ENCODE data around the gene EMSY. TPM values are rescaled to one million over a fixed set of nuclear protein-coding genes. Genes with fewer than 3 reads are reported as not detected.
A peak's percentile ranks its signal among the peaks of the same experiment; 100 is the strongest.

Gene EMSY
- total and polyA plus RNA-seq, 2 of the 13 experiments (the other 11 are each of a cell fraction or from before 2014, with no cell fraction given): 11.6 to 18.5 TPM

DNA sequence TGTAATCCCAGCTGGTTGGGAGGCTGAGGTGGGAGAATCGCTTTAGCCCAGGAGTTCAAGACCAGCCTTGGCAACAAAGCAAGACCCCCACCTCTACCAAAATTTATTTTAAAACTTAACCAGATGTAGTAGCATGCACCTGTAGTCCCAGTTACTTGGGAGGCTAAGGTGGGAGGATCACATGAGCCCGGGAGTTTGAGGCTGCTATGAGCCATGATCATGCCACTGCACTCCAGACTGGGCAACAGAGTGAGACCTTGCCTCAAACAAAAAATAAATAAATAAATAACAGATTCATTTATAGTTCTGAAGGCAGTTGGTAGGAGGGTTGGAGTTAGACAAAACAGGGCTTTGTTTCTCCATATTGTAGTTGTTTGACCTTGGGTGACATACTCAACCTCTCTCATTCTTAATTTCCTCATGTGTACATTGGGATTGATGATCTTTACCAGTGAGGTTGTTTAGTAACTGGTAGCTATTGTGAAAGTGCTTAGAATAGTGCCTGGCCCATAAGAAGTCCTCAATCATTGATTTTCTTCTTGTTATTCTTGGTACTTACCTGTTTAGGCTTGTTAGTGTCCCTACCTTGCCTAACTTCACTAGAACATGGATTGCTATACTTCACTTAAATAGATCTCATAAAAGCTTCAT is 79.1 kb downstream of the EMSY start (continued):
- TF ChIP-seq, protein P1, sequence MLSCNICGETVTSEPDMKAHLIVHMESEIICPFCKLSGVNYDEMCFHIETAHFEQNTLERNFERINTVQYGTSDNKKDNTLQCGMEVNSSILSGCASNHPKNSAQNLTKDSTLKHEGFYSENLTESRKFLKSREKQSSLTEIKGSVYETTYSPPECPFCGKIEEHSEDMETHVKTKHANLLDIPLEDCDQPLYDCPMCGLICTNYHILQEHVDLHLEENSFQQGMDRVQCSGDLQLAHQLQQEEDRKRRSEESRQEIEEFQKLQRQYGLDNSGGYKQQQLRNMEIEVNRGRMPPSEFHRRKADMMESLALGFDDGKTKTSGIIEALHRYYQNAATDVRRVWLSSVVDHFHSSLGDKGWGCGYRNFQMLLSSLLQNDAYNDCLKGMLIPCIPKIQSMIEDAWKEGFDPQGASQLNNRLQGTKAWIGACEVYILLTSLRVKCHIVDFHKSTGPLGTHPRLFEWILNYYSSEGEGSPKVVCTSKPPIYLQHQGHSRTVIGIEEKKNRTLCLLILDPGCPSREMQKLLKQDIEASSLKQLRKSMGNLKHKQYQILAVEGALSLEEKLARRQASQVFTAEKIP (CRISPR knock-in tag; IDR thresholded peaks at IDR 0.05; ENCODE audit: borderline replicate concordance): no peak
- no peak for TF ChIP-seq SOX6 (IDR thresholded peaks at IDR 0.05)
- TF ChIP-seq SOX6 (CRISPR knock-in tag; IDR thresholded peaks at IDR 0.05): peak; percentile 88
- peak; percentile 40; the same call in 1 of the 2 replicates for TF ChIP-seq RARA (CRISPR knock-in tag; IDR thresholded peaks at IDR 0.05)
- no peak for TF ChIP-seq ZNF138 (CRISPR knock-in tag; IDR thresholded peaks at IDR 0.05; ENCODE audit: low read depth)
- no peak for TF ChIP-seq KDM5B (CRISPR knock-in tag; IDR thresholded peaks at IDR 0.05; ENCODE audit: borderline replicate concordance)
- no peak for TF ChIP-seq ZNF431 (CRISPR knock-in tag; IDR thresholded peaks at IDR 0.05; ENCODE audit: borderline replicate concordance, low read depth)
- TF ChIP-seq FOXJ3 (CRISPR knock-in tag; IDR thresholded peaks at IDR 0.05; ENCODE audit: borderline replicate concordance): peak; percentile 57; the same call in 1 of the 2 replicates
- TF ChIP-seq, protein P2, sequence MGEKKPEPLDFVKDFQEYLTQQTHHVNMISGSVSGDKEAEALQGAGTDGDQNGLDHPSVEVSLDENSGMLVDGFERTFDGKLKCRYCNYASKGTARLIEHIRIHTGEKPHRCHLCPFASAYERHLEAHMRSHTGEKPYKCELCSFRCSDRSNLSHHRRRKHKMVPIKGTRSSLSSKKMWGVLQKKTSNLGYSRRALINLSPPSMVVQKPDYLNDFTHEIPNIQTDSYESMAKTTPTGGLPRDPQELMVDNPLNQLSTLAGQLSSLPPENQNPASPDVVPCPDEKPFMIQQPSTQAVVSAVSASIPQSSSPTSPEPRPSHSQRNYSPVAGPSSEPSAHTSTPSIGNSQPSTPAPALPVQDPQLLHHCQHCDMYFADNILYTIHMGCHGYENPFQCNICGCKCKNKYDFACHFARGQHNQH (CRISPR knock-in tag; IDR thresholded peaks at IDR 0.05): no peak
- no peak for TF ChIP-seq ZNF598 (CRISPR knock-in tag; IDR thresholded peaks at IDR 0.05; ENCODE audit: borderline replicate concordance)
- TF ChIP-seq HDAC6 (IDR thresholded peaks at IDR 0.05; ENCODE audit: low read depth, low read length): no peak
- TF ChIP-seq TARDBP (CRISPR knock-in tag; IDR thresholded peaks at IDR 0.05): no peak
- no peak for TF ChIP-seq ZNF577 (CRISPR knock-in tag; IDR thresholded peaks at IDR 0.05; ENCODE audit: borderline replicate concordance, low read depth)
- no peak for TF ChIP-seq ZNF878 (CRISPR knock-in tag; IDR thresholded peaks at IDR 0.05)
- TF ChIP-seq RFXAP (CRISPR knock-in tag; IDR thresholded peaks at IDR 0.05; ENCODE audit: borderline replicate concordance): no peak
- TF ChIP-seq, protein P3, sequence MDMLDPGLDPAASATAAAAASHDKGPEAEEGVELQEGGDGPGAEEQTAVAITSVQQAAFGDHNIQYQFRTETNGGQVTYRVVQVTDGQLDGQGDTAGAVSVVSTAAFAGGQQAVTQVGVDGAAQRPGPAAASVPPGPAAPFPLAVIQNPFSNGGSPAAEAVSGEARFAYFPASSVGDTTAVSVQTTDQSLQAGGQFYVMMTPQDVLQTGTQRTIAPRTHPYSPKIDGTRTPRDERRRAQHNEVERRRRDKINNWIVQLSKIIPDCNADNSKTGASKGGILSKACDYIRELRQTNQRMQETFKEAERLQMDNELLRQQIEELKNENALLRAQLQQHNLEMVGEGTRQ (IDR thresholded peaks at IDR 0.05; ENCODE audit: low read depth, low read length): no peak
- TF ChIP-seq, protein P3 (CRISPR knock-in tag; IDR thresholded peaks at IDR 0.05; ENCODE audit: borderline replicate concordance): no peak
- peak in 1 of 2 experiments; percentile 43; a peak in 1 of 4 replicates for TF ChIP-seq KLF16 (CRISPR knock-in tag; IDR thresholded peaks at IDR 0.05)
- no peak for TF ChIP-seq ZNF572 (CRISPR knock-in tag; IDR thresholded peaks at IDR 0.05)
- 0 out of 2 replicates have a peak, but pooled peaks have one; percentile 23 for TF ChIP-seq PPARG (CRISPR knock-in tag; conservative IDR thresholded peaks at IDR 0.05)
- TF ChIP-seq, protein P4, sequence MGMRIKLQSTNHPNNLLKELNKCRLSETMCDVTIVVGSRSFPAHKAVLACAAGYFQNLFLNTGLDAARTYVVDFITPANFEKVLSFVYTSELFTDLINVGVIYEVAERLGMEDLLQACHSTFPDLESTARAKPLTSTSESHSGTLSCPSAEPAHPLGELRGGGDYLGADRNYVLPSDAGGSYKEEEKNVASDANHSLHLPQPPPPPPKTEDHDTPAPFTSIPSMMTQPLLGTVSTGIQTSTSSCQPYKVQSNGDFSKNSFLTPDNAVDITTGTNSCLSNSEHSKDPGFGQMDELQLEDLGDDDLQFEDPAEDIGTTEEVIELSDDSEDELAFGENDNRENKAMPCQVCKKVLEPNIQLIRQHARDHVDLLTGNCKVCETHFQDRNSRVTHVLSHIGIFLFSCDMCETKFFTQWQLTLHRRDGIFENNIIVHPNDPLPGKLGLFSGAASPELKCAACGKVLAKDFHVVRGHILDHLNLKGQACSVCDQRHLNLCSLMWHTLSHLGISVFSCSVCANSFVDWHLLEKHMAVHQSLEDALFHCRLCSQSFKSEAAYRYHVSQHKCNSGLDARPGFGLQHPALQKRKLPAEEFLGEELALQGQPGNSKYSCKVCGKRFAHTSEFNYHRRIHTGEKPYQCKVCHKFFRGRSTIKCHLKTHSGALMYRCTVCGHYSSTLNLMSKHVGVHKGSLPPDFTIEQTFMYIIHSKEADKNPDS (CRISPR knock-in tag; IDR thresholded peaks at IDR 0.05): no peak
- peak; percentile 72 for TF ChIP-seq ISL2 (CRISPR knock-in tag; IDR thresholded peaks at IDR 0.05)
